Ureter (tissue), 1 donor: ENCODE measurements around the gene FAR2. TPM values are rescaled to one million over a fixed set of nuclear protein-coding genes. Genes with fewer than 3 reads are reported as not detected.
"Not testable (repeated sequence)": the region's sequence is repeated elsewhere in the genome, so short reads cannot be mapped to it uniquely, and the experiment has no call there.

Source experiments
- DNase-seq: peaks from one replicate; pipeline ENCODE4 v3.0.0-alpha.2; 2020; ENCODE audit warnings: low spot score
- total RNA-seq: library from RNA; stranded (reverse); gene quantifications from one replicate; pipeline ENCODE4 v1.2.4, GENCODE V29; 2023
- donor health status: DM: yes; HTN: yes; CAD: no.

FAR2 gene
- total RNA-seq, 1 donor from 2014 or later: 10.1 TPM

DNA sequence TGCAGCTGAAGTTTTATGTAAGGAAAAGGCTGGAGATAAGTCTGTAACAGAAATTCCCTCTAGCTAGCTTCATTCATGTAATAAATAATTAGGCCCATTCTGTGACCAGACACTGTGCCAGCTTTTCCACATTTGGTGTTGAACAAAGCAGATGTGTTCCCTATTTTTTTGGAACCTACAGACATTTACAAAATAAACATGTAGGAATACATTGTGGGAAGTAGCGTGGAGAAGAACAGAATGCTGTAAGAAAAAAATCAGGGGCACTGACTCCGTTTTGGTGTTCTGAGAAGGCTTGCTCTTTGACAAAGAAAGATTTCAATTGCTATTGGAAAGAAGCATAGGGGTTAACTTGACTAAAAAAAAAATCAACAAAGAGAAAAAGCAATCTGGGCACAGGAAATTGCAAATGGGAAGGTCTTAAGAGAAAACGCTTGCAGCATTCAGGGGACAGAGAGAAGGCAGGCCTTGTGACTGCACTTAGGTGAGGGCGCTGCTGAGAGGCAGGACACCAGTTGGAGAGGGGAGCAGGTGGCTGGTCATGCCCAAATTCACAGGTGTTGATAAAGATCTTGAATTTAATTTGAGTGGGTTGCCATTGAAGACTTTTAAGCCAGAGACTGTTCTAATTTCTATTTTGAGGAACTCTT is 4.0 kb downstream of the FAR2 start:
- no peak for DNase-seq

DNA sequence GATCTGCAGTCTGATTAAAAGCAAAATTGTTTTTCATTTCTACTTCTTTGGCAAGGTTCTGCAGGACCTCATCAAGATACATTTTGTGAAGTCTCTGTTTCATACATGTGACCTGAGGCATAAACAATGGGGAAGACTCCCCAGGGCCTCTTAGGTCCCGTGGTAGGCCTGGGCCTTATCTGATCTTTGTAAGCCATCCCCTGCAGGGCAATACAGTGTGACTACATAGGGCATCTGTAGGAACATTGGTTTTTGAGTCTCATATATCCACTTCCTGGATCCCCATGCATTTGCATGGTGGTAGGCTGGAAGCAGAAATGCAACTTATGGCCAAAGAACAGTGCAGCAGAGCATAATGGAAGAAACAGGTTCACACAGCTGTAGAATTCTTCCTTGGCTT is 6.0 kb downstream of the FAR2 start:
- no peak for DNase-seq

DNA sequence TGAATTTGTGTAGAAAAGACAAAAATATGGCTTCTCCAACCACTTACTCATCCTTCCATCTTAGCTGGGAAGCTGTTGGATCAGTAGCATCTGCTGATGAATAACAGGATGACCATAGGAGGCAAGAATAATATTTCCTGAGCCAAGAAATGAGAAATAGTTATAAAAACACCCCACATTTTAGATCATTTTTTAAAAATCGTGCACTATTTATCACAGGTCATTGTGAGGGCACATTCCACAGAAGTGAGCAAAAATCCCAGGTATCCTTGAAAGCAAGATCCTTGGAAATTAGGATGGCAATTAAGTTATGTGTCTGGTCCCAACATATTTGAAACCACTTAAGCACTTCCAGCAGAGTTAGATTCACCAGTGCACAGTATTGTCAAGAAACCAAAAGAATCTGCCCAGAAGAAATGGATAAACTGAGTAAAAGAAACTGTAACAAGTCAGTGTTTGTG is 8.4 kb downstream of the FAR2 start:
- no peak for DNase-seq

DNA sequence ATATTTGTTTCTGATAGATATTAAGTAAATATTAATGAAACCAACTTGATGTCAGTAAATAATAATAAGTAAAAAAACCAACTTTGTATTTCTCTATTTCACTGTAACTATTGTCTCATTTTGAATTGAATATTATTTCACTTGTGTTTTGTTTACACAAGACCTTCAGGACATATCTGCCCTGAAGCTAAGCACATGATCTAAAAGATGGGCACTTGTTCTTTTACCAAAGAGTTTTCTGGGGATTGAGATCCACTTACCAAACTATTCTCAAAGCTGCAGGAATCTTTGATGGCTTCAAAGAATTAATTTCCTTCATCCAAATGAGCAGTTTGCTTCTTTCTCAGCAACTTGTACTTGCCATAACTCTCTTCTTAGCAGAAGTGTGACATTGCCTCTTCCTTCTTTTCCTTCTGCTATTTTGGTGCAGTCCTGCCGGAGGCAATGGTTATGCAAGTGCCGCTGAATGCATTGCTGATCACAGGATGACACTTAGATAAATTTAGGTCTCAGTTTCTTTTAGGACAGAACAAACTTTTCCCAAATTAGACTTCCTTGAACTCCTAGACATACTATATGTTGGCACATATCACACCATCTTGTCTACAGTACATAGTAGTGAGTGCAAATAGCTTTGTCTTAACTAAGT is 9.2 kb downstream of the FAR2 start:
- no peak for DNase-seq

DNA sequence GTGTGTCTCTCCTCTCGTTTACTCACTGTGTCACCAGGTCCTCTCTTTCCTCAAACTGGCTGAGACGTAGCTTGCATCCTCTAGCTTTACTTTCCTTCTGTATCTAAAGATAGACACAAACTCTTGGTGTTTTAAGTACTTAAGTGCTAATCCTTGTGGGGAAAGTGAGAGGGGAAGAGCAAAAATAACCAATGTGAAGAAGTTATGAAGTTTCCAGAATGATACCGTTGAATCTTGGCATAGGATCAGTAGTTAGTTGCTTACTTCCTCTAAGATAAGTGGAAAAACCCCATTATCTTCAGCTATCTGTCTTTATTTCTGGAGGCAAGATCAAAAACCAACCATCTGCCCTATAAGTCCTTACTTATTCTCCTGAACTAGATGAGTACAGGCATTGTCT is 10.6 kb downstream of the FAR2 start:
- no peak for DNase-seq

DNA sequence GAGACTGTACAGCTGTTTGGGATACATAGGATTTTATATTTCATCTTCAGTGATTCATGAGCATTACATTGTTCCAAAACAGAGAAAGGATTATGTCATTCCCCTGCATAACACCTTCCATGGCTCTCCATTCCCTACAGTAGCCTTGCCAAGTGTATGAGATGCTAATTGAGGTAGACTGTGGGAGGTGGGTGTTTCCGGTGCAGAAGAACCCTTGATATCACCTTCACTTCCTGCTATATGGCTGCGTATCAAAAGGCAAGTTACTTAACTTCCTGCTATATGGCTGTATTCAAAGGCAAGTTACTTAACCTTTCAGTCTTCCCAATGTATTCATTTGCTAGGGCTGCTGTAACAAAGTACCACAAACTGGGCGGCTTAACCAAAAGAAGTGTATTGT is 11.2 kb downstream of the FAR2 start:
- no peak for DNase-seq

DNA sequence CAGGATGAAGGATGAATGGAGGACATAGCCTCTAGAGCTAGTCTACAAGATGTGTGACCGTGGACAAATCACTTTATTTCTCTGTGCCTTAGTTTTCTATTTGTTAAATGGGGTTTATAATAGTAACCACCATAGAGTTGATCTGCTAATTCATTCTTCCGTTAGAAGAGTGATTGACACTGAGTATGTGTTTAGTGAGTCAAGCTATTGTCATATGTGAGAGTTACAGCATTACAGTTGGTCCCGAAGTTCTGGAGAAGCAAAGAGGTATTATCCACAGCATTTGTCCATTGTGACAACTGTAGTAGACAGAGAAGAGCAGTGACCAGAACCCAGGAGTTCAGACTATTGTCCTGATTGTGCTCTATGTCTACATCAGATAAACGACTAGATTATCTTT is 14.1 kb downstream of the FAR2 start:
- DNase-seq: no peak

DNA sequence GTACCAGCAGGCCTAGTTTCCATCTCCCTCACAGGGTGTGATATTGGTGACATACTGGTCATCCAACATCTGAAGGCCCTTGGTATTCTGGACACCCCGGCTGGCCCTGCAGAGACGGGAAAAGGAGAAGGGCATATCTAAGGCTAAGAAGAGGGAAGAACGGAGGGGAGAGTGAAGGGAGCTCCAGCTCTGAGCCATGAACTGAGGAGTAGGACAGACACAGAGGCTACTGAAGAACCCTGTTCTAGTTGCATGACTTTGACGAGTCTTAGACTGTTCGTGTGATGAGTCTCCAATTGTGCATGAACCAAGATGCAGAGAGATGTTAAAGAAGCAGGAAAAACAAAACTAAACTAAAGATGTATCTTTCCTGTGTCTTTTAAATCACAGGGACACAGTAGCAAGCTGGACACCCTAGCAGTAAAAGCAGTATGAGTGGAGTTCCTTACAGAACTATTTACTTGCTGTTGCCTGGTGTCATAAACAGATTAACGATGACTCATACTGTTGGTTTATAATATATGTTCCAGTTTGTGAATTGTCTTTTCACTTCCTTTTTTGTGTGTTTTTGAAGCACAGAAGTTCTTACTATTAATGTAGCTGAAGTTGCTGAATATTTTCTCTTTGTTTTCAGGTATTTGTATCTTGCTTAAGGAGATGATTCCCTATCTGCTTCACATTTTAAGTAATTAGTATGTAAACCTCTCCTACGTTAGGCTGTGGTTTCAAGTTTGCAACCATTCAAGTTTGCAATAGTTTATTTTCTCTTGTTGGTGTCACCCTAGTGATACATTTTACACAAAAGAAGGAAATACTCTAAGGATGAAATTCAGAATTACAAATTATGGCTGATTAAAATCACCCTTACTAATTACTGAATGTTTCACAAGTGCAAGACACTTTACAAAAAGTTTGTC is 15.7 kb downstream of the FAR2 start:
- DNase-seq: no peak

DNA sequence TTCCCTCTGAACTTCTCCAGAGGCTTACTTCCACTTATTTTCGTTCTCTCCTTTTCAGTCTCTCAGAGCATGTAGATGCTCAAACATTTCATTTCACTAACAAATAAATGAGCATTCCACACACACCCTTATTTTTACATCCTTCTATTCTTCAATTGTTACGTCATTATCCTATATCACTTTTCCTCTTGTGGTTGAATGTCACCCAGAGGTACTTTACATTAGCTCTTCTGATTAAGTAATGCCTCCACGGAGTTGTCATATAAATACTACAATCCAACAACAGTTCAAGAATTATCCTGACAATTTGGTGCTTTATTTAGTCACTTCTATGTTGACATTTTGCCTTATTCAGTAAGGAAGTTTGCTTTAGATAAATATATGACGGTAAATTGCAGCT is 18.4 kb downstream of the FAR2 start:
- no peak for DNase-seq

DNA sequence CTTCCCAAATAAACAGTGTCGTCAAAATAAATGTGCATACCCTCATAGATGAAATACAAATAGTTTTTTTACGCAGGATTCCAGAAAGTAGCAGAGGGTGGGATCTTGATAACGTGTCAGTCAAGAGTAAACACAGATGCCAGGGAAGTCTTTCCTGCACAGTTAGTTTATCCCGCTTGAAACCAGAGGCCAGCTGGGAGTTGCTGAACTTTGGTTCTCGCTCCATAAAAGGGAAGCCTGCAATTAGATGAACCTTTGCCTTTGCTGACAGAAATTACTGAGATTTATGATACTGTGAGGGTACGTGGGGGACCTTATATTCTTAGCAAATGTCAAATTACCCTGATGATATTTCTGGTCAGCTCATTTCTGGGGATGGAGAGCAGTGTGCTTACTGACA is 18.9 kb downstream of the FAR2 start:
- no peak for DNase-seq

DNA sequence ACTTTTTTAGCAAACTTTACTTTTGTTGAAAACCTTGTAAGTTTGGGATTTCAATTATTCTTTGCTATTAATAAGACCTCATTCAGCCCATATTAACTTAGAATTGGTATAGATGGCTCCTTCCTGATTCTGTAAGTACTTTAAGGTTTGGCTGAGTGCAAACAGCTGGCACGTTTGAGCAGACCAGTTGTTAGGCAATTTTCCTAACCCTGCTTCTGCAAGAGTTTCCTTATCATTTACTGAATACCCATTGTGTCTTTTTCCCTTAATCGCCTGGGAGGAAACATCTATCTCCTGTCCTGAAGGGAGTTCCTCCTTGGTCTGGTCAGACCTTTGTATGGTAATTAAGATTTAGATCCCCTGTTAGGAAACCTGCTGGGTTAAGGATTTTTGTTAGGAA is 20.9 kb downstream of the FAR2 start:
- not testable (repeated sequence) for DNase-seq

DNA sequence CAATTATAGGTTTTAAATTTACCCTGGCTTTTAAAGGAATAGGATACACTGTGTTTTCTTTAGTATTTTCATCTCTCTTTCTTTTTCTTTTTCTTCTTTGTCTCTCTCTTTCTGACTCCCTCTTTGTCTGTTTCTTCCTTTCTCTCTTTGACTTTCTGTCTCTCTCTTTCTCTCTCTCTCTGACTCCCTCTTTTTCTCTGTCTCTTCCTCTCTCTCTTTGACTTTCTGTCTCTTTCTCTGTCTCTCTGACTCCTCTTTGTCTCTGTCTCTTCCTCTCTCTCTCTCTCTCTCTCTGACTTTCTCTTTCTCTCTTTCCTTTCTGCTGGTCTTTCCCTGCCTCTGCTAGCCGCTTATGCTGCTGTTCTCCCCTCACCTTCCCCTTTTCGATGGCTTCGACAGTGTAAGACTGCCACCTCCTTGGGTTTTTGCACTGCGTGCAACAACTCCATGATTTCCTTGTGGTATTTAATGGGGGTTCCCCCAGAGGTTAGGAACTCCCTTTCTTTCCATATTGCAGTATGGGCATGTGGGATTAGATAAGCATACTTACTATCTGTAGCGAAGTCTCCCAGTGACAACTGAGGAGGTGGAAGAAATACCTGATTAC is 21.5 kb downstream of the FAR2 start:
- not testable (repeated sequence) for DNase-seq

DNA sequence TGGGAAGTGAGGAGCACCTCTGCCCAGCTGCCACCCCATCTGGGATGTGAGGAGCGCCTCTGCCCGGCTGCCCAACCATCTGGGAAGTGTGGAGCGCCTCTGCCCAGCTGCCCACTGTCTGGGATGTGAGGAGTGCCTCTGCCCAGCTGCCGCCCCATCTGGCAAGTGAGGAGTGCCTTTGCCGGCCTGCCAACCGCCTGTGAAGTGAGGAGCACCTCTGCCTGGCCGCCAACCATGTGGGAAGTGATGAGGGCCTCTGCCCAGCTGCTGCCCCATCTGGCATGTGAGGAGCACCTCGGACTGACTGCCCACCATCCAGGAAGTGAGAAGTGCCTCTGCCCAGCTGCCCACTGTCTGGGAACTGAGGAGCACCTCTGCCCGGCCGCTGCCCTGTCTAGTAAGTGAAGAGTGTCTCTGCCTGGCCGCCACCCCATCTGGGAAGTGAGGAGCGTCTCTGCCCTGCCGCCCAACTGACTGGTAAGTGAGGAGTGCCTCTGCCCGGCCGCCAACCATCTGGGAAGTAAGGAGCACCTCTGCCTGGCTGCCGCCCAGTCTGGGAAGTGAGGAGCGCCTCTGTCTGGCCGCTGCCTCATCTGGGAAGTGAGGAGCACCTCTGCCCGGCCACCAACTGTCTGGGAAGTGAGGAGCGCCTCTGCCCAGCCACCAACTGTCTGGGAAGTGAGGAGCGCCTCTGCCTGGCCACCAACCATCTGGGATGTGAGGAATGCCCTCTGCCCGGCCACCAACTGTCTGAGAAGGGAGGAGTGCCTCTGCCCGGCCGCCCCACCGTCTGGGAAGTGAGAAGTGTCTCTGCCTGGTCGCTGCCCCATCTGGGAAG is 22.6 kb downstream of the FAR2 start:
- no peak for DNase-seq

DNA sequence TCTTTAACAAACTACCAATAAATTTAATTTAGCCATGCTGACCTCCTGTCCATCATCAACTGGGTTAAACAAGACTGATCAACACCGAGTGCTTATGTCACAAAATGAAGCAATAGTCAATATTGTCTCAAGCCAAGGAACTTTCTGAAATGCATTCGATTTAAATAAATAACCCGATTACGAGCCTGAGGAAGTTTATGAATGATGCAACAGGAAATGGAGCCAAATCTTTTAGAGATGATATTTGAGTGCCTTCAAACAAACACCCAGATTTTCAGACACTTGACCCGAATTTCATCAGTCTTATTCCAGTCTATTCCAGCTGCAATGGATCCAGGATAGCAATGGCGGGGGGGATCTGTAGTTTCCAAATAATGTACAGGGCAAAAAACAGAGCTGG is 27.9 kb downstream of the FAR2 start:
- no peak for DNase-seq

DNA sequence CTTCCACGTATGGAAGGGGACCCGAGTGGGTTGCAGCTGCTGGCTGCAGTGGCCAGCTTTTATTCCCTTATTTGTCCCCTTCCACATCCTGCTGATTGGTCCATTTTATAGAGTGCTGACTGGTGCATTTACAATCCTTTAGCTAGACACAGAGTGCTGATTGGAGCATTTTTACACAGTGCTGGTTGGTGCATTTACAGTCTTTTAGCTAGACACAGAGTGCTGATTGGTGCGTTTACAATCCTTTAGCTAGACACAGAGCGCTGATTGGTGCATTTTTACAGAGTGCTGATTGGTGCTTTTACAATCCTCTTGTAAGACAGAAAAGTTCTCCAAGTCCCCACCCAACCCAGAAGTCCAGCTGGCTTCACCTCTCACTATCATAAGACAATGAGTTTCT is 33.2 kb downstream of the FAR2 start:
- DNase-seq: not testable (repeated sequence)

DNA sequence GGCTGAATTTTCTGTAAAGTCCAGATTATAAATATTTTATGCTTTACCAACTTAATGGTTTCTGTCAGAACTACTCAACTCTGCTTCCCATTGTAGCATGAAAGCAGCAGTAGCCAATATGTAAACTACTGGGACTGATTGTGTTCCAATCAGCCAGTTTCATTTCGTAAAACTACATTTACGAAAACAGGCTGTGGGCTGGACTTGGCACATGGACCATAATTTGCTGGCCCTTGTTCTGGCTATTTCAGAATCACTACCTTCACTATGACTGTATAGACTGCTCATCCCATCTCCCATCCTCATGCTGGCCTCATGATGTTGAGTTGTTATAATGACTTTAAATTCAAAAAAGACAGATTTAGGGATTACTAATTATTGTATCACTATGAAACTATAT is 38.7 kb downstream of the FAR2 start:
- no peak for DNase-seq

DNA sequence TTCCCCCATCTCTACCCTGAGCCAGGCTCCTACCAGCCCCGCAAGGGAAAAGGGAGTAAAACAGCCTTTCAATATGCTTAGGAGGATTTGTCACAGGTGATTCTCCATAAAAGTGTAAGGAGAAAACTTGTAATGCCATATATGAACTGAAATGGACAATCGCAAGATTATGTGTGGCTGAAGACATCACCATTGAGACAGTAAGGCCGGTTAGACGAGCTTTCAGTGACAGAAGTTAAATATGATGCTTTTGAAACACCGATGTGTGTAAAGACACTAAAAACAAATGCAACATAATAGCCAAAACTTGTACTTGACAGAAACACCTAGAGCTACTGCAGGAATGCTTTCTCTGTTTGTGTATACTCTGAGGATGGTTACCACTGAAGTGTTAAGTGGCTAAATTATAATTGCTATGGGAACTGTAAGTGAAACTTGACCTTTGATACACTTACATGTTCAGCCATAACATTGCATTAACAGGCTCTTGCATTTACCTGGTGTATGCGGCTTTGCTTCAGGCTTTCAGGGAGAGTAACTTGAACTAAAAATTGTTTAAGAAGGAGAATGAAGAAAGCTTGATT is 42.3 kb downstream of the FAR2 start:
- no peak for DNase-seq

DNA sequence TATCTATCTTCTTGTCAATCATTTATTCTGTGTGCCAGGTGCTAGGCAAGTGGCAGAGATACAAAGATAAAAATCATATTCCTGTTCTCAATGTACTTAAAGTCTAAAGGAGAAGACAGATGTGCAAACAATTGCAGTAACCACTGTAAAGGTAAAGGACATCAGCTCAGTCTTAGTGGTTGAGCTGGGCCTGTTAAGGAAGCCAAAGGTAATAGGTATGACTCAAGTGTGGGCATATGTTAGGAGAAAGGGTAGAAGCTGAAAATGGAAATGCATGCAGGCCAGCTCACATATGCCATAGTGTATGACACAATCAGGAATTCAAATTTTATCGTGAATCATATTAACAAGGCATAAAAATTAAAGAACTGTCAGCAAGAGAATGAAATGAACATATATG is 49.8 kb downstream of the FAR2 start:
- DNase-seq: no peak

DNA sequence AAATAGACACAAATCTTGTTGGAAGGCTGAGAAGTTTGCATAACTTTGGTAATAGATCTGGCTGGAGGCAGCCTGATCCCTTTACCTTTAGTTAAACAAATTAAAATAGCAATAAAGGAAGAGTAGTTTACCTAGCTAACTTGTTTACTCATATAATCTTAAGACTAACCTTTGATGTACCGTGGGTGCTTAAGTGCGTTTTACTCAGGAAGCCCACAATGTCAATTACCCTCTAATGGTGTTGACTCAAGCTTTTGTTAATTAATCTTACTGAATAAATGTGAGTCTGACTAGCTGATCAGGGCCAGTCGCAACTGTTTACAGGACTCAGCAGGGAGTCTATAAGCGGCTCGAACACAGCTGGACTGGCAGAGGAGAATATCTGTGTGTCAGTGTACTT is 51.5 kb downstream of the FAR2 start:
- DNase-seq: no peak

DNA sequence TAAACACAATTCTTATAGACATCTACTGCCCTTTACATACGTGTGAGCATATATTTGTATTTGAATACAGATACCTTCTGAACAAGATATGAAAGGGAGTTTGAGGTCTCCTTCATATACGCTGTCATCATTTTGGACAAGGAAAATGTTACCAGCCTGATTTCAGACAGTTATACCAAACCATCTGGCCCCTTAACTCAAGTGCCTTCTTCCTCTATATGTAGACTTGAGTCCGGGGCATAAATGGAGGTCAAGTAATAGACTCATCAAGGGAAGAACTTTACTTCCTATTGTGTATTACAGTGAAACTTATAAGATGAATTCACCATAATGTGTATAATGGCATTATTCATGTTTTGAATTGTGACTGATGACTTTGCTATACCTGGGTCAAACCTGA is 52.2 kb downstream of the FAR2 start:
- DNase-seq: no peak

DNA sequence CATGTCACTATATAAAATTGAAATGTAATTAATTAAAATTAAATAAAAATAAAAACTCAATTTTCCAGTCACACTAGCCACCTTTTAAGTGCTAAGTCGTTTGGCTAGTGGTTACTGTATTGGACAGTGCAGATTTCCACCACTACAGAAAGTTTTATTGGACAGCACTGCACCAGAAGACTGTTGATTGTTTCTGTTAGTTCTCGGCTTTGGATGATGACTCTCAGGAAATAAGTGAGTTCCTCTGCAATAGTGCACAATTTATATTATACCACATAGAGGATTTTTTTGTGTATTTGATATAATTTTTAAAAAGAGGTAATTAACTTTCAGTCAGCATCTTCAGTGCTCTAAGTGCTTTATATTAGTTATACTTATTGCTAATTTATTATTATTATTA is 52.7 kb downstream of the FAR2 start:
- no peak for DNase-seq
